HUES48 (cell line): ENCODE results near the gene PCYT1B.

Source experiments
- H3K27ac ChIP-seq: one replicate; pipeline ENCODE4 v1.7.0; 2013; ENCODE audit warnings: low read depth, low read length, inconsistent platforms
- H3K27me3 ChIP-seq: 2 replicates; pipeline ENCODE4 v1.6.1; 2013; ENCODE audit warnings: mild to moderate bottlenecking, low read length; ENCODE audit not compliant: control insufficient read depth, insufficient read depth
- H3K36me3 ChIP-seq: 2 replicates; pipeline ENCODE4 v1.6.1; 2013; ENCODE audit warnings: low read length; ENCODE audit not compliant: control insufficient read depth, insufficient read depth
- H3K4me1 ChIP-seq: 2 replicates; pipeline ENCODE4 v1.6.1; 2013; ENCODE audit warnings: mild to moderate bottlenecking, low read length; ENCODE audit not compliant: control insufficient read depth, insufficient read depth
- H3K4me3 ChIP-seq: 2 replicates; pipeline ENCODE4 v1.5.1; 2013; ENCODE audit warnings: mild to moderate bottlenecking, low read depth, low read length
- H3K9ac ChIP-seq: 2 replicates; pipeline ENCODE4 v1.6.1; 2013; ENCODE audit warnings: mild to moderate bottlenecking, low read depth, low read length, moderate library complexity
- H3K9me3 ChIP-seq: 2 replicates; pipeline ENCODE4 v1.6.1; 2013; ENCODE audit warnings: low read length; ENCODE audit not compliant: control insufficient read depth, insufficient read depth

PCYT1B gene

DNA sequence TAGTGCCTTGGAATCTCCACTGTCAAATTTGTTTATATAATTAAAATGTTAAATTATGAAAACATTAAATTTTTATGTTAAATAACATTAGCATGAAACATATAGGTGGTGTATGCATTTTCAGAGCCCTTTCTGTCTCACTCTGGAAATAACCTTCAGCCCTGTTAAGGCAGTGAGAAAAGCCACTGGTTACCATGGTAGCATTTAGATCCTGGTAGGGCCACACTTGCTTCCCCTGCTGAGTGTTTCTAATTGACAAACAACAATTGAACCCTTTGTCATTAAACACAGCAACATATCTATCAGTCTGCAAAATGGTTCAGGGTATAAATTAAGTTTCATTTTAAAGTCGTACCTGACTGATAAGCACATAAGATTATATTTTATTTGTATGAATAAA, 118.5 kb downstream of the PCYT1B start:
- no peaks in the 10 kb centered on the region for H3K27me3 ChIP-seq
- H3K36me3 ChIP-seq = peaks cover 44% of the 10 kb centered on the region
- no peak overlapping the region; the same call in 1 of the 2 replicates for H3K4me3 ChIP-seq
- H3K9ac ChIP-seq = no peak overlapping the region
- peaks cover 46% of the 10 kb centered on the region for H3K4me1 ChIP-seq
- H3K27ac ChIP-seq = peak overlapping the region; percentile 75
- no peaks in the 10 kb centered on the region for H3K9me3 ChIP-seq

DNA sequence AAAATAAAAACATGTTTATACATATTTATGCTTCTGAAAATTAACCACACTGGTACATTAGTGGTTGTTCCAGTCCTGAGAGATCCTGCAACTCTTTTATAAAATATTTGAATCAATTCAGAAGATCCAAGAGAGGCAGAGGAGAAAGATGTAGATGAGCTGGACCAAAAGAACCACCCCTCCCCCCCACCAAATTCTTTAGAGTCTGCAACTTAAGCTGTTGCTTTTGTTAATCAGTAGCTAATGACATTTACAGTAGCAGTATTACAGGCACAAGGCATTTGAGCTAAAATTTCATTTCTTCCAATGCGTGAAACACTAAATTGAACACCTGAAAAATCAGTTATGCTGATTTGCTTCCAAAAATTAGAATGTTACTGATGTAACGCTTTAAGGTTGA, 120.5 kb downstream of the PCYT1B start:
- Histone ChIP-seq H3K4me1 (peaks cover 53% of the 10 kb centered on the region), H3K27ac (peak overlapping the region; percentile 30), H3K9me3 (no peaks in the 10 kb centered on the region), H3K4me3 (peak overlapping the region; percentile 26; the same call in 1 of the 2 replicates), H3K27me3 (no peaks in the 10 kb centered on the region), H3K36me3 (peaks cover 30% of the 10 kb centered on the region), H3K9ac (peak overlapping the region; percentile 10; the same call in 1 of the 2 replicates)

- peaks cover 56% of the 10 kb centered on the region for H3K4me1 ChIP-seq
- no peaks in the 10 kb centered on the region for H3K9me3 ChIP-seq
- no peak overlapping the region for H3K4me3 ChIP-seq
- no peak overlapping the region for H3K9ac ChIP-seq
- no peak overlapping the region for H3K27ac ChIP-seq
- H3K27me3 ChIP-seq = no peaks in the 10 kb centered on the region
- H3K36me3 ChIP-seq = peaks cover 29% of the 10 kb centered on the region
These were observed 121.7 kb downstream of the PCYT1B start for GRCh38 chrX:24525455-24525854.

GRCh38 chrX:24520472-24520871, 126.7 kb downstream of the PCYT1B start:
- Histone ChIP-seq H3K9ac (no peak overlapping the region), H3K4me3 (no peak overlapping the region), H3K36me3 (peaks cover 36% of the 10 kb centered on the region), H3K27ac (no peak overlapping the region), H3K27me3 (no peaks in the 10 kb centered on the region), H3K9me3 (no peaks in the 10 kb centered on the region), H3K4me1 (peaks cover 11% of the 10 kb centered on the region)

- Histone ChIP-seq H3K27ac (no peak overlapping the region), H3K36me3 (peaks cover 30% of the 10 kb centered on the region), H3K27me3 (no peaks in the 10 kb centered on the region)
These were observed 131.7 kb downstream of the PCYT1B start for GRCh38 chrX:24515447-24515846.

GRCh38 chrX:24513416-24513815, 133.7 kb downstream of the PCYT1B start:
- H3K4me3 ChIP-seq = no peak overlapping the region
- H3K9me3 ChIP-seq = no peaks in the 10 kb centered on the region
- 0 out of 2 replicates have a peak, but pooled peaks cover 4% of the 10 kb centered on the region for H3K4me1 ChIP-seq
- no peak overlapping the region for H3K27ac ChIP-seq
- H3K36me3 ChIP-seq = peaks cover 22% of the 10 kb centered on the region
- H3K27me3 ChIP-seq = no peaks in the 10 kb centered on the region
- H3K9ac ChIP-seq = no peak overlapping the region

More at GRCh38 chrX:24515447-24515846, 131.7 kb downstream of the PCYT1B start:
- Histone ChIP-seq H3K4me1 (0 out of 2 replicates have a peak, but pooled peaks cover 4% of the 10 kb centered on the region), H3K9ac (no peak overlapping the region), H3K9me3 (no peaks in the 10 kb centered on the region), H3K4me3 (no peak overlapping the region)

- Histone ChIP-seq H3K4me1 (no peaks in the 10 kb centered on the region), H3K36me3 (peaks cover 51% of the 10 kb centered on the region), H3K4me3 (no peak overlapping the region), H3K27me3 (no peaks in the 10 kb centered on the region), H3K9me3 (no peaks in the 10 kb centered on the region), H3K9ac (no peak overlapping the region), H3K27ac (no peak overlapping the region)
These were observed 138.8 kb downstream of the PCYT1B start for GRCh38 chrX:24508375-24508774.
